Activated CD8-positive, alpha-beta memory T cell treated with anti-CD3 and anti-CD28 coated beads for 1 hour (primary cell): Measurements from ENCODE around the gene MRPL9.
"Not testable (repeated sequence)": the region's sequence is repeated elsewhere in the genome, so short reads cannot be mapped to it uniquely, and the experiment has no call there.

Source experiments
- DNase-seq, 2 donors: peaks; one replicate each; pipeline ENCODE4 v3.0.0-alpha.2; 2020; ENCODE audit warnings: low read depth in 1 of 2; ENCODE audit errors: extremely low read depth in 1 of 2

The MRPL9 gene

DNA sequence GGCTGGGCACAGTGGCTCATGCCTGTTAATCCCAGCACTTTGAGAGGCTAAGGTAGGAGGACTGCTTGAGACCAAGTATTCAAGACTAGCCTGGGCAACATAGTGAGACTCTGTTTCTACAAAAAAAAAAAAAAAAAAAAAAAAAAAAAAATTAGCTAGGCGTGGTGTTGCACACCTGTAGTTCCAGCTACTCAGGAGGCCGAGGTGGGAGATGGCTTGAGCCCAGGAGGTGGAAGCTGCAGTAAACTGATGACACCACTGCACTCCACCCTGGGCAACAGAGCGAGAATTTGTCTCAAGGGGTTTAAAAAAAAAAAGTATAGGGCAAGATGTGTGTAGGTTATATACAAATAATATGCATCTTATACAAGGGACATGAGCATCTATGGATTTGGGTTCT, 24.4 kb upstream of the MRPL9 start:
- no peak for DNase-seq

DNA sequence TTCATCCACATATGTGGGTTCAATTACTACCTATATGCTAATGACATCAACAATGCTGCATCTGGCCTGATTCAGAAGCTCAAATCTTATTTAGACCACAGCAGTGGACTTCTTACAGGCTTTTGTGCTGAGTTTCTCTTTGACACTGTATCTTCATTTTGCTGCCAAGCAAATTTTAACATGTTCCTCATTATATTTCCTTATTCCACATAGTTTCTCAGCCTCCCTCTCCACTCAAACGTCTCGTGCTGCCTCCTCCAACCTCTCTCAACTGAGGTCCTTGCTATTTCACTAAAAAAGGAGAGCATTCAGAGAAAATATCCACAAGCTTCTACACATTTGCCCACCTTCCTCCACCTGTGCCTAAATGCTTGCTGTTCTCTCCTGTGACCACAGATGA, 20.5 kb upstream of the MRPL9 start:
- DNase-seq, result no peak

DNA sequence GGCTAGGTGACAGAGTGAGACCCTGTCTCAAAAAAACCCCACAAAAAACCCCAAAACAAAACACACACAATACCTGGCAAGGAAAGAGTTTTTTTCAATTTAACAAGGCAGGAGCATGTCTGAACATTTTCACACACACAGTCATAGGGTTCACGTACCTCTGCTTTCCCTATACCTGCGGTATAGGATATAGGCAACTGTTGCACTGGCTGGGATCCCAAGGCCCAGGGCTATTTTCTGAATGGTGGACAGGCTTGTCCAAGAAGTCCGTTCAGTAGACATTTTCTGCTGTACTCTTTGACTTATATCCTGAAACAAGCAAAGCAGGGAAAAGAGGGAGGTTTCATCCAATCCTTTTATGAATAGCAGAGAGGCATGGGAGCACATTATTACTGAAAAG, 19.4 kb upstream of the MRPL9 start:
- no peak for DNase-seq

DNA sequence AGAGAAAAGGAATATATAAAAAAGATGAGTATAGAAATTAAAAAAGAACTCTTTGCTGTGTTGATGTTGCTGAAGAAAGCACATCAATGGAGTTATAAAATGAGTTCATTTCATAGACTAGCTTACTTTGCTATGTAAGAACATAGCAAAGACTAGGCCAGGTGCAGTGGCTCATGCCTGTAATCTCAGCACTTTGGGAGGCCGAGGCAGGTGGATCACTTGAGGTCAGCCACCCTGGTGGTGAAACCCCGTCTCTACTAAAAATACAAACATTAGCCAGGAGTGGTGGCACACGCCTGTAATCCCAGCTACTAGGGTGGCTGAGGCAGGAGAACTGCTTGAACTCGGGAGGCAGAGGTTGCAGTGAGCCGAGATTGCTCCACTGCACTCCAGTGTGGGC, 18.7 kb upstream of the MRPL9 start:
- DNase-seq, result not testable (repeated sequence)

DNA sequence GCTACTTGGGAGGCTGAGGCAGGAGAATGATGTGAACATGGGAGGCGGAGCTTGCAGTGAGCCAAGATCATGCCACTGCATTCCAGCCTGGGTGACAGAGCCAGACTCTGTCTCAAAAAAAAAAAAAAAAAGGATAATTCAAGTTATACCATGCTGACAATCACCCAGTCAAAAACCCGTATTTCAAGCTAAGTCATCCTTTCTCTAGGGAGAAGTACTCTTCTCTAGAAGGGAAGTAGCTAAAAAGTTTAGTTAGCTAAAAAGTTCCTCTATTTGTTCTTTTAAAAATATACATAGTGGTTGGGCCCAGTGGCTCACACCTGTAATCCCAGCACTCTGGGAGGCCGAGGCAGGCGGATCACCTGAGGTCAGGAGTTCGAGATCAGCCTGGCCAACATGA, 17.4 kb upstream of the MRPL9 start:
- not testable (repeated sequence) for DNase-seq

DNA sequence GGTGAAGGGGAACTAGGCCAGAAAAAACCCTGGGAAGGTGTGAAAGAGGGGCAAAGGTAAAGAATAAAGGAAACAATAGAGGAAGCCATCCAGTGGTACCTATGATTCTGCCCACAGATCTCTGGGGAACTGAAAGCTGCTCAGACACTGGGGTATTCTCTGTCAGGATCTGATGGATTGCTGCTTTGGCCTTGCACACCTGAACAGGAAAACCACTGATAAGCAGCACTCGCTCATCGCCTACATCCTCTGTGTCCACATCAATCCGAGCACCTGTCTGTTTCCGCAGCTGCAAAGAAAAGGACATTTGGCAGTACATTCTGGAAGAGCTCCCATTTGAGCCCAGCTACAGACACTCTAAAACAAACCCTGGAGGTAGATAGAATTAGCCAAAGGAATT, 16.6 kb upstream of the MRPL9 start:
- DNase-seq, result no peak

DNA sequence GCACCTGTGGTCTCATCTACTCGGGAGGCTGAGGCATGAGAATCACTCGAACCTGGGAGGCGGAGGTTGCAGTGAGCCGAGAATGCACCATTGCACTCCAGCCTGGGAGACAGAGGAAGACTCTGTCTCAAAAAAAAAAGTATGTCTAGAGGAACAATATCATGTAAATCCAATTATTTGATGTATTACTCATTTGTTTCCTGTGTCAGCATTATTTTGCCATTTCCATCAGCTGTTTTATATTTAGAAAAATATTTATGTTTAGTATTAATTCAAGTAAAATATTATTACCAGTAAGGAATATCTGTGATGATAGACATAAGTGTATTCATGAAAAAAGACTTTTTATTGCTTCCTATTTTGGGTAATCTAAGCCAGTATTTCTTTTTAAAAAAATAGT, 14.0 kb upstream of the MRPL9 start:
- DNase-seq, result no peak

DNA sequence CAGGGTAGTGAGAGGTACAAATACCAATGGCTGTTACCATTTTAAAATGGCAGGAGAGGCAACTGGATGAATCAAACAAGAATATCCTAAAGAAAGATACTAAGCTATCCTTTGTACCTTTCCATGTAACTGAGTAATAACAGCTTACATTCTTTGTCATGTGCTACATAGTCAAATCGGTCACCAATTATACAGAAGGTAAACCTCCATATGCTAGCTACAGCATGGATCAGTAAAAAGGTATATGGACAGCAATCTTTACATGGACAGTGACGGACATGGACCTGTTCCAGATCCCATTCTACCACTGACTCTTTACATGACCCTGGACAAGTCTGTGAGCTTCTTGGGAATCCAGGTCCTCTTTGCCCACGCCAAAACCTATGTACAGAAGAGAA, 13.4 kb upstream of the MRPL9 start:
- no peak for DNase-seq

DNA sequence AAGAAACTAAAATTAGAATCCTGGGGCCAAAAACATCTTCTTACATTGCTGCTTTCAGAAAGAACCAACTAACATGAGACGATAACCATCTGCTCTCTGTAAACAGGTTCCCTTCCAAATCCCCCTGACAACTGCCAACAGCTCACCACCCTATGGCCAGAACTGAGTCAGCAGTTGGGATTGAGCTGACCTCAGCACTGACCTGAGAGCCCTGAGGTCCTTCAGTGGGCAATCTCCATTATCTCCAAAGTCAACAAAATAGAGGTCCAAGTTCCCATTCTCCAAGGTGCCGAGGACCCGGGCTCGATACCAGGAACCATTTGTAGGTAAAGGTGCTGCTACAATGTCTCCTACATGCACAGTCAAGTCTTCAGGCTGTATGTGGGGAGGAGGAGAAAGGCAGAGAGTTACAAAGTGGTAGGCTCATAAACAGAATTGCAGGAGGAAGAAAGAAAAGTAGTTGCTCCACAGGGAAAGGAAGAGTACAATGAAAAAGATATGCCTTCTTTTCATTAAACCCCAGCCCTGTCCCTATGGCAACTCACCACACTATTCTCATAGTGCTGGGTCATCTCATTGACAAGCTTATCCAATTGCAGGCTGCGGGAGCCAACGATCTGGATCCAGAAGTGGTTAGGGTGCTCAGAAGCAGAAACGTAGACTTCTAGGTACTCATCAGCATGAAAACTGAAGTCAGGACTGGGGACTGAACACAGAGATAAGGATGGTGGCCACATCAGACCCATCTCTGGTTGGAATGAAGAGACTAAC, 12.8 kb upstream of the MRPL9 start:
- no peak for DNase-seq

DNA sequence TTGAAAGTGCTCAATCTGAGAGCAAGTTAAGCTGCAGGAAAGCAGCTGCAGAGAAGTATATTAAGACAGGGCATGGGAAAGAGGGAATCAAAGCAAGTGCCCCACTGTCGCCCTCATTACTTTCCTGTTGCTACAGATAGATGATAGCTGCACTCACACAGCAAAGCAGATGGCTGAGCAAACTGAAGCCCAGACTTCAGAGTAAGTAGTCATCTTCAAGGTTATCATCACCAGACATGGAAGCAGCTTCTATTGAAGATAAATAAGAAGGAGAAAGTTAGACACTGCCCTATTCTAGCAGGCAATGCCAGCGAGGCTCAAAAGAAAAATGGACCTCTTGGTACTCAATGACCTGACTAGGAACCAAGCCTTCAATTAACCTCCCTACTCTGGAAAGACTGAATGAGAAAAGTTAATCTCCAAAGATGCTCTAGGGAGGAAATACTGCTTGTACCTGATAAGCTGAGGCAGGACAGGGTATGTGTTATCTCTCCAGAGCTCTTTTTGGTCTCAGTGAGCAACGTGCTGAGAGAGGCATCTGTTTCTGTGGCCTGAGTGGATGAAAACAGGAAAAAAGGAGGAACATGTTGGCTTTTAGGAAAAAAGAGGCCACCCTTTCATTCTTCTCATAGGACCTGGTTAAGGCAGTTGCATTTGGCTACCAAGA, 11.1 kb upstream of the MRPL9 start:
- DNase-seq, result no peak

DNA sequence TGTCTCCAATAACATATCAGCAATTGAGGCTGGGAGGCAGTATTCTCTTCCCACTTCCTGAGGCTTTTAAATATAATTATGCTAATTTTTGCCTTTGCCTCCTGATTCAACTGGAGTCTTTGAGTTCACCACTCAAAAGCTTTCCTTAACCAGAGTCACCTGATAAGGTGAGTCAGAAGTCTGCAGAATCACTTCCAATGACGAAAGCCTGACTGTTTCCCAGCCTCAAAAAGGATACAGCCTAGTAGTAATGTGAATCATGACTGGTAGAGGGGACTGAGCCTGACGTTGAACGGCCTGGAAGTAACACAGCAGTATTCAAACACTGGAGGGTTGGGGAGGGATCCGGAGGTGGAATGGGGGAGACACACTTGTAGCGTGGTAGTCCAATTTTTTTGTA, 10.4 kb upstream of the MRPL9 start:
- DNase-seq, result no peak

DNA sequence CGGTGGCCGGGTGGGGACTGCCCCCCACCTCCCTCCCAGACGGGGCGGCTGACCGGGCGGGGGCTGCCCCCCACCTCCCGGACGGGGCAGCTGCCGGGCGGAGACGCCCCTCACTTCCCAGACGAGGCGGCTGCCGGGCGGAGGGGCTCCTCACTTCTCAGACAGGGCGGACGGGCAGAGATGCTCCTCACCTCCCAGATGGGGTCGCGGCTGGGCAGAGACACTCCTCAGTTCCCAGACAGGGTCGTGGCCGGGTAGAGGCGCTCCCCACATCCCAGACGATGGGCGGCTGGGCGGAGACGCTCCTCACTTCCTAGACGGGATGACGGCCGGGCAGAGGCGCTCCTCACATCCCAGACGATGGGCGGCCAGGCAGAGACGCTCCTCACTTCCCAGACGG, 6.0 kb upstream of the MRPL9 start:
- DNase-seq, result not testable (repeated sequence)

DNA sequence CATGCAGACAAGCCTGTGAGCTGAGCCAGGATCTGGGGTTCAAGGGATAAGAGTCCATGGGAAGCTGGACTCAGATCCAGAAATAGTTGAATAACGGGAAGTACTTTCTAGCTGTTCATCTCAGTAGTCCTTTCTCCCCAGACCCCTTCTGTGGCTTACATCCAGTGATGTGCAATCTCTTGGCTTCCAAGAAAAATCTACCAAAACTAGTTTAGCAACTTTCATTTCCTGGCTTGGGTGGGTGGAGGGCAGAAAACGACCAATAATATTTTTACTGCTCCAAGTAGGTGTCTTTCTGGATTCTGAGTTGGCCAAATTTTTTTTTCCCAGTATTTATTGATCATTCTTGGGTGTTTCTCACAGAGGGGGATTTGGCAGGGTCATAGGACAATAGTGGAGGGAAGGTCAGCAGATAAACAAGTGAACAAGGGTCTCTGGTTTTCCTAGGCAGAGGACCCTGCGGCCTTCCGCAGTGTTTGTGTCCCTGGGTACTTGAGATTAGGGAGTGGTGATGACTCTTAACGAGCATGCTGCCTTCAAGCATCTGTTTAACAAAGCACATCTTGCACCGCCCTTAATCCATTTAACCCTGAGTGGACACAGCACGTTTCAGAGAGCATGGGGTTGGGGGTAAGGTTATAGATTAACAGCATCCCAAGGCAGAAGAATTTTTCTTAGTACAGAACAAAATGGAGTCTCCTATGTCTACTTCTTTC, 5.2 kb upstream of the MRPL9 start:
- DNase-seq, result not testable (repeated sequence)

DNA sequence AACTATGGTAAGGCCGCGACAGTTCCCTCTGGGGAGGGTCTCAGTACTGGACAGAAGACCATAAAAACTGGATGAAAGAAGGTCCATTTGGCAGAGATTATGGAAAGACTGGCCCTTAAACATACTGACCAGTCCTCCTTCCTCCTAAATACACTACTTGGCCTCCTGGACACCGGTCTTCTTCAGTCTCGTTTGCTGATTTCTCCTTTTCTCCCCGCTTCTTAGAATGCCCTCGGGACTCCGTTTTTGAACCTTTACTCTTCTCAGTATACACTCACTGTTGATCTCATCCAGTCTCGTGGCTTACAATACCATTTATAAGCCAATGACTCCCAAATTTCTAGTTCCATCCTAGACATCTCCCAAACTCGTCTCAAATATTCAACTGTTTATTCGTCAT, 694 bp upstream of the MRPL9 start:
- DNase-seq, result no peak

DNA sequence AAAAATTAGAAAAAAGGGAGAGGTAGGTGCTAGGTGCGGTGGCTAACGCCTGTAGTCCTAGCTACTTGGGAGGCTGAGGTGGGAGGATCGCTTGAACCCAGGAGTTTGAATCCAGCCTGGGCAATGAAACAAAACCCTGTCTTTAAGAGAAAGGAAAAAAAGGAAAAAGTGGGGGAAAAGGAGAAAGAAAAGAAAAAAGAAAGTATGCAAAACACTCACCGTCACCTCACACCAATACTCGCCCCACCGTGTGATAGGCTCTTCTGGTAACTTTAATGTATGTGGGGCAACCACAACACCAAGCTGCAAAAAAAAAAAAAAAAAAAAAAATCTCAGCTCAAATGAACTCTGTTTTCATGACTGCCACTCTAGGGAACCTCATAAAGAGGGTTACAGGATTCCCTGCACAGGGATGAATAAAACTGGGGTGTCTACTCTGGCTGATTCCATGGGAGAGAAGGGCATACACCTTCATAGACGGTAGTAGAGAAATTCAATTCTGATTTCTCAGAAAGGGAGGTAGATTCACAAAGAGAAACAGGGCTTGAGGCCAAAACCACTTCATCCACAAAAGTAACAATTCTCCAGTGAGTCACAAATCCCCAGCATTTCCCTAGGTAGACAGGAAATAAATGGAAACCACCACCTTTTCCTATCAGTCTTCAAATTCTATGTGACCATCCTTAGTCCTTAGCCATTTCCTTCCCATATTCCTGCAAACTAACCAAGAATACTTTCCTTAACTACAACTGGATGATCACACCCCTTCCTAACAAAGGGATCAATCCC, 2.5 kb downstream of the MRPL9 start:
- DNase-seq, result no peak

DNA sequence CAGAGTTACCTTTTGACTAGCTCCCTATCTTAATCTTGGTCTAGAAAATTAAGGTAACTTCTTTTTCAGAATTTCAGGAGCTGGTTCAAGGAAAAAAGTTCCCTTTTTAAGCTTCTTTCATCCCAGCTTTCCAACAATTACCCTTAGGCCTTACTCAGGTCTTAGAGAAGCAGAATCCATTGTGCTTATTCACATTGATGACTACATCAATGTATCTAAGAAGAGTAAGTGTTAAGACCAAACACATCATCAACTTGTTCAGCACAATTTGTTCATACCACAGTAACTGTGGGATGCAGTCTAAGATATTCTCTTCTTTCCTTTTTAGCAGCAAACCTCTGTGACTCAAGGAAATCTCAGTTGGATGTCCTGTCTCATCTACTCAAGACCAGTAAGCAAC, 4.1 kb downstream of the MRPL9 start:
- DNase-seq, result no peak

DNA sequence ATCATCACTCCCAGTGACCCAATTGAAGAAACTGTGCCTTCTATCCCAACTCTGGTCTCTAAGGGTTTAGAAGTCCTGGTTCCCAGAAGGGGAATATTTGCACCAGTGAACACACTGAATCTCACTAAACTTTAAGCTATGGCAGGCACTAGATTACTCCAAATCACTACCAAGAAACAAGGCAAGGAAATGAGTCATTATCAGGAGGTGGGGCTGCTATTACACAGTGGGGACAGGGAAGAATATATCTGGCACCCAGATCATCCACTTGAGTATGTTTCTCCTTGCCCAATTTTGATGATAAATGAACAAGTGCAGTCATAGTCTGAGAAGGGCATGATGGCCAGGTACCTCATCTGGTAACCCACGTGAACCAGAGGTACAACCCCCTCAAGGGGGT, 7.0 kb downstream of the MRPL9 start:
- no peak for DNase-seq

DNA sequence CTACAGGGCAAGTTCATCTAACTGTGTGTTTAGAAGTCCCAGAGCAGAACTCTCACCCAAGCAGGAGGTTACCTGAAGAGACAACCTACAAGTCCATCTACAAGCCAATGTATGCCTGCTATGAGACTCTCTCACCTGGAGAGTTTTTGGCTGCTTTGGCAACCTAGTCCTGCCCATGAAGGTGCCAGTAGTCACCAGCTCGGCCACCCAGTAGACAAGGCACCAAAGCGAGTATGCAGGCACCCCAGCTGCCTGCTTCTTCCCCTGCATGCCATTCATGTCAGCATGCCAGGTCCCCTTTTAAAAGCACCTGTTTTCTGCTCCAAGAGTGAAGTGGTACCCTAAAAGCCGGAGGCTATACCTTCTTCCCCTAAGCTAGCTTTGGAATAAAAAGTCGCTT, 21.8 kb downstream of the MRPL9 start:
- no peak for DNase-seq

DNA sequence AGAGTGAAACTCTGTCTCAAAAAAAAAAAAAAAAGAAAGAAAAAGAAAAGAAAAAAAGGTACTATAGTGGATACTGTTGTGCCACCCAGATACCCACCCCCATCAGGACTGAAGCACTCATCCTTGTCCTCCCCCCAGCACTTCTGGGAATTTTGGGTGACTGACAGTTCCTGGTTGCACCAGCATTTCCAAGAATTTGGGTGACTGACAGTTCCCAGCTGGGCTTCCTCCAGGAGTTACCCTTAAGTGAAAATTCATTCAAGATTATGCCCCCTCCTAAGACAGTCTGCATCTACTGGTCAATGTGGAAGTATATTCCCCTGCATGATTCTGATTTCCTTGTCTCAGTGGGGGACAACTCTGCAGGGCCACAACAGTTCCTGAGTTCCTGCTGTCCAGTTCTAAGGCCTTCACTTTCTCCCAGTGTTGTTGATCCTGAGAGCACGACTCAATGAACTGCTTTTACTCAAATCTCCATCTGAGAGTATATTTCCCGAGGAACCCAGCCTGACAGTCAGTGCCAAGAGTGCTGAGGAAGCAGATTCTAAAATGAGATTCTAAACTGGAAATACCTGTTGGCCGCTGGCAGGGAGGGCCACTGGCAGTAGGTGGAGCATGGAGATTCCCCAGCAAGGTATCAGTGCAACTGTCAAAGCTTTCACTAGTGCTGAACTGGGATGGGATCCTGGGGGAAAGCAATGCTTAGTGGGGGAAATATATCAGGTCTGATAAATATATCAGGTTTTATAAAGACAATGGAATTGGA, 23.5 kb downstream of the MRPL9 start:
- DNase-seq, result no peak

DNA sequence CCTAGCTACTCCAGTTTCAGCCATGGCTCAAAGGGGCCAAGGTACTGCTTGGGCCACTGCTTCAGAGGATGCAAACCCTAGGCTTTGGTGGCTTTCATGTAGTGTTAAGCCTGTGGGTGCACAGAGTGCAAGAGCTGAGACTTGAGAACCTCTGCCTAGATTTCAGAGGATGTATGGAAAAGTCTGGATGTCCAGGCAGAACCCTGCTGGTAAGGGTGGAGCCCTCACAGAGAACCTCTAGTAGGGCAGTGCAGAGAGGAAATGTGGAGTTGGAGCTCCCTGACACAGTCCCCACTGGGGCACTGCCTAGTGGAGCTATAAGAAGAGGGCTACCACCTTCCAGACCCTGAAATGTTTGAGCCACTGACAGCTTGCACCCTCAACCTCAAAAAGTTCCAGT, 25.8 kb downstream of the MRPL9 start:
- DNase-seq, result no peak

DNA sequence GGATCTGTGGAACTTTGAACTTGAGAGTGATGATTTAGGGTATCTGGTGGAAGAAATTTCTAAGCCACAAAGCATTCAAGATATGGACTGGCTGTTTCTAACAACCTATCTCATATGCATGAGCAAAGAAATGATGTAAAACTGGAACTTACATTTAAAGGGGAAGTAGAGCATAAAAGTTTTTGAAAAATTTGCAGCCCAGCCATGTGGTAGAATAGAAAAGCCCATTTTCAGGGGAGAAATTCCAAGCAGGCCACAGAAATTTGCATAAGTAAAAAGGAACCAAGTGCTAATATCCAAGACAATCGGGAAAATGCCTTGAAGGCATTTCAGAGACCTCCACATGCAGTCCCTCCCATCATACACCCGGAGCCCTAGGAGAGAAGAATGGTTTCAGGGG, 26.3 kb downstream of the MRPL9 start:
- DNase-seq, result no peak
